Immature natural killer cell (primary cell): ENCODE data around the gene VAPA. TPM values are rescaled to one million over a fixed set of nuclear protein-coding genes. Genes with fewer than 3 reads are reported as not detected.

Experiments used
- DNase-seq, 3 donors: peaks; one replicate each; pipeline ENCODE4 v3.0.0; 2022; ENCODE audit warnings: mixed read lengths in 1 of 3
- H3K27ac Mint-ChIP-seq, 6 donors: one replicate each; pipeline ENCODE4 v1.8.0; 2020; ENCODE audit warnings: mixed read lengths in 6 of 6, mild to moderate bottlenecking in 5 of 6, inconsistent platforms in 4 of 6, moderate library complexity in 3 of 6
- H3K27me3 Mint-ChIP-seq, 3 donors: one replicate each; pipeline ENCODE4 v1.8.0; 2020 to 2021; ENCODE audit warnings: low read depth in 3 of 3, mild to moderate bottlenecking in 3 of 3, mixed read lengths in 3 of 3, moderate library complexity in 3 of 3, inconsistent platforms in 1 of 3
- H3K36me3 Mint-ChIP-seq, 3 donors: one replicate each; pipeline ENCODE4 v1.8.0; 2020; ENCODE audit warnings: mixed read lengths in 3 of 3, inconsistent platforms in 2 of 3, mild to moderate bottlenecking in 2 of 3
- H3K4me1 Mint-ChIP-seq, 2 donors: one replicate each; pipeline ENCODE4 v1.8.0; 2020; ENCODE audit warnings: inconsistent platforms in 2 of 2, mild to moderate bottlenecking in 2 of 2, mixed read lengths in 2 of 2, moderate library complexity in 1 of 2
- H3K4me3 Mint-ChIP-seq, 5 donors: one replicate each; pipeline ENCODE4 v1.8.0; 2020; ENCODE audit warnings: mild to moderate bottlenecking in 5 of 5, mixed read lengths in 5 of 5, inconsistent platforms in 3 of 5, moderate library complexity in 3 of 5
- H3K9me3 Mint-ChIP-seq, 6 donors: one replicate each; pipeline ENCODE4 v1.8.0; 2020; ENCODE audit warnings: mild to moderate bottlenecking in 6 of 6, mixed read lengths in 6 of 6, inconsistent platforms in 4 of 6, moderate library complexity in 3 of 6
- polyA plus RNA-seq, 3 donors: library from polyadenylated mRNA; unstranded; fragments of 300-500 nt; fragmentation: Illumina TruSeq; gene quantifications; one replicate each; pipeline ENCODE4 v1.2.3, GENCODE V29; 2021

The VAPA gene
- polyA plus RNA-seq, 3 donors from 2014 or later, result 187 to 252 (median 235) TPM

GRCh38 chr18:10003866-10004265, 90.0 kb downstream of the VAPA start:
- Mint-ChIP-seq H3K36me3 (peaks cover 0 to 11% (median 0%) of the 10 kb centered on the region in 3 donors), H3K27me3 (peaks cover 2 to 5% (median 4%) of the 10 kb centered on the region in 3 donors), H3K4me1 (no peaks in the 10 kb centered on the region), H3K9me3 (peaks cover 5 to 18% (median 9%) of the 10 kb centered on the region in 6 donors), H3K4me3 (no peak overlapping the region), H3K27ac (no peak overlapping the region)
- no peak for DNase-seq

- no peaks in the 10 kb centered on the region for H3K4me1 Mint-ChIP-seq
- H3K9me3 Mint-ChIP-seq, result peaks cover 0 to 2% (median 0%) of the 10 kb centered on the region in 6 donors
- no peak overlapping the region for H3K4me3 Mint-ChIP-seq
- no peak for DNase-seq
- H3K27me3 Mint-ChIP-seq, result peaks cover 0 to 2% (median 2%) of the 10 kb centered on the region in 3 donors
- no peak overlapping the region for H3K27ac Mint-ChIP-seq
- no peaks in the 10 kb centered on the region for H3K36me3 Mint-ChIP-seq
These were observed 92.6 kb downstream of the VAPA start for GRCh38 chr18:10006311-10006893.

- no peaks in the 10 kb centered on the region for H3K36me3 Mint-ChIP-seq
- DNase-seq, result no peak
- H3K9me3 Mint-ChIP-seq, result no peaks in the 10 kb centered on the region
- no peaks in the 10 kb centered on the region for H3K4me1 Mint-ChIP-seq
- H3K4me3 Mint-ChIP-seq, result no peak overlapping the region
- peaks cover 0 to 2% (median 2%) of the 10 kb centered on the region in 3 donors for H3K27me3 Mint-ChIP-seq
- no peak overlapping the region for H3K27ac Mint-ChIP-seq
These were observed 94.3 kb downstream of the VAPA start for GRCh38 chr18:10008006-10008647.

Other genes starting within 250 kb of the VAPA start
- gene RAB31, start 205.7 kb upstream of the VAPA start, polyA plus RNA-seq, result 10 to 100 TPM in 2 of 3 donors, 1 to 10 TPM in 1; 5.3 to 28.0 (median 19.3) TPM
- gene TXNDC2, start 28.0 kb upstream of the VAPA start, polyA plus RNA-seq, result not detected